ENCODE results near the gene RECK. TPM values are rescaled to one million over a fixed set of nuclear protein-coding genes. Genes with fewer than 3 reads are reported as not detected.
"Not testable (repeated sequence)": the region's sequence is repeated elsewhere in the genome, so short reads cannot be mapped to it uniquely, and the experiment has no call there.

RECK gene, protein sequence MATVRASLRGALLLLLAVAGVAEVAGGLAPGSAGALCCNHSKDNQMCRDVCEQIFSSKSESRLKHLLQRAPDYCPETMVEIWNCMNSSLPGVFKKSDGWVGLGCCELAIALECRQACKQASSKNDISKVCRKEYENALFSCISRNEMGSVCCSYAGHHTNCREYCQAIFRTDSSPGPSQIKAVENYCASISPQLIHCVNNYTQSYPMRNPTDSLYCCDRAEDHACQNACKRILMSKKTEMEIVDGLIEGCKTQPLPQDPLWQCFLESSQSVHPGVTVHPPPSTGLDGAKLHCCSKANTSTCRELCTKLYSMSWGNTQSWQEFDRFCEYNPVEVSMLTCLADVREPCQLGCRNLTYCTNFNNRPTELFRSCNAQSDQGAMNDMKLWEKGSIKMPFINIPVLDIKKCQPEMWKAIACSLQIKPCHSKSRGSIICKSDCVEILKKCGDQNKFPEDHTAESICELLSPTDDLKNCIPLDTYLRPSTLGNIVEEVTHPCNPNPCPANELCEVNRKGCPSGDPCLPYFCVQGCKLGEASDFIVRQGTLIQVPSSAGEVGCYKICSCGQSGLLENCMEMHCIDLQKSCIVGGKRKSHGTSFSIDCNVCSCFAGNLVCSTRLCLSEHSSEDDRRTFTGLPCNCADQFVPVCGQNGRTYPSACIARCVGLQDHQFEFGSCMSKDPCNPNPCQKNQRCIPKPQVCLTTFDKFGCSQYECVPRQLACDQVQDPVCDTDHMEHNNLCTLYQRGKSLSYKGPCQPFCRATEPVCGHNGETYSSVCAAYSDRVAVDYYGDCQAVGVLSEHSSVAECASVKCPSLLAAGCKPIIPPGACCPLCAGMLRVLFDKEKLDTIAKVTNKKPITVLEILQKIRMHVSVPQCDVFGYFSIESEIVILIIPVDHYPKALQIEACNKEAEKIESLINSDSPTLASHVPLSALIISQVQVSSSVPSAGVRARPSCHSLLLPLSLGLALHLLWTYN
- 113 and 127 TPM in 2 replicates for total RNA-seq (2014; rRNA removed; shearing (Covaris generic))
- polyA plus RNA-seq (2016; fragmentation: Nextera tagmentation; extraction: Ambion mirVana): 161 and 165 TPM in 2 replicates

DNA sequence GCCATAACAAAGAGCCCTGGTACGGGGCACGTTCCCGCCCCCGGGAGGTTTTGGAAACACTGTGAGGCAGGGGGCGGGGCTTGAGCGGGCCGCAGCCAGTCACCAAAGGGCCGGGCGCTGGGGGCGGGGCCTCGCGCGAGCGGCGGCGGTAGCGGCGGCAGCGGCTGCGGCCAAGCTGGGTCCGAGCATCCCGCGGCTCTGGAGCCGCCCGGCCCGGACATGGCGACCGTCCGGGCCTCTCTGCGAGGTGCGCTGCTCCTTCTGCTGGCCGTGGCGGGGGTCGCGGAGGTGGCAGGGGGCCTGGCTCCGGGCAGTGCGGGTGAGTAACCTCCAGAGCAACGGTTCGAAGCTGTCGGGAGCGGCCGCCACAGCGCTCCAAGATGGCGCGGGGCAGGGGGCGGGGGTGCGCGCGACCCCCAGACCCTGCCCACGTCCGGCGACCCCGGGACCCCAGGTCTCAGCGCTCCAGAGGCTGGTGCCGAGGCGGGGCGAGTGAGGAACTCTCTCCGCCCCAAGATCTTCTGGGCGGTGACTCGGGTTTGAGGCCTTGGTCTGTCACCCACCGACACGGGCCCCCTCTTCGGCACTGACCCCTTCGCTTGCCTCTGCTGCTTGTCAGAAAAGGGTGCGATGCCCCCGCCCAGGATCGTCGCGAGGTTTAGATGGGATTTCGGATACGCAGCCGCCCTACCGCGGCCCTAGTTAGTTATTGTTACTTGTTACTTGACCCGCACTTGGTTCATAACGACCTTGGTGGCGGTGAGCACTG is at the start of gene RECK:
TSS of gene RECK (plus strand) at position 134 of the 769 bp plus-strand sequence. CDS start at position 220, 86 bp downstream.
- DNase-seq: peak; percentile 99
- Histone ChIP-seq H3K9me2 (ENCODE audit: insufficient read depth) (no peaks in the 10 kb centered on the region), H3K4me2 (ENCODE audit: unreplicated experiment) (peak within 1 kb of the TSS; percentile 99), H3K9me3 (ENCODE audit: low read depth) (no peaks in the 10 kb centered on the region), H3K27me3 (replicated peaks; ENCODE audit: insufficient read depth) (no peaks in the 10 kb centered on the region), H3K36me3 (ENCODE audit: low read depth) (0 out of 2 replicates have a peak, but pooled peaks cover 4% of the 10 kb centered on the region), H3K9ac (peak within 1 kb of the TSS; percentile 88), H3K4me1 (ENCODE audit: insufficient read depth) (peaks cover 59% of the 10 kb centered on the region), H2AFZ (peak within 1 kb of the TSS; percentile 37), H3K79me2 (ENCODE audit: insufficient read depth) (peaks cover 55% of the 10 kb centered on the region), H4K20me1 (ENCODE audit: insufficient read depth) (no peaks in the 10 kb centered on the region), H3K4me3 (peak within 1 kb of the TSS; percentile 93), H3F3A (ENCODE audit: insufficient read depth) (peaks cover 83% of the 10 kb centered on the region), H3K27ac (peak within 1 kb of the TSS; percentile 81)
- TF ChIP-seq EZH2phosphoT487 (IDR thresholded peaks at IDR 0.05; ENCODE audit: insufficient read depth, low read depth) (no peak), EZH2 (IDR thresholded peaks at IDR 0.05; ENCODE audit: insufficient read depth, poor library complexity, severe bottlenecking) (no peak)
- in situ Hi-C loops (cut with MboI): no loop called here
- 1 to 2% methylated on average over 39 to 51 of the region's 77 CpGs for WGBS, 2 experiments (ENCODE audit: low coverage in 1 of 2, low lambda C conversion rate in 2 of 2, missing lambda C conversion rate in 2 of 2)

DNA sequence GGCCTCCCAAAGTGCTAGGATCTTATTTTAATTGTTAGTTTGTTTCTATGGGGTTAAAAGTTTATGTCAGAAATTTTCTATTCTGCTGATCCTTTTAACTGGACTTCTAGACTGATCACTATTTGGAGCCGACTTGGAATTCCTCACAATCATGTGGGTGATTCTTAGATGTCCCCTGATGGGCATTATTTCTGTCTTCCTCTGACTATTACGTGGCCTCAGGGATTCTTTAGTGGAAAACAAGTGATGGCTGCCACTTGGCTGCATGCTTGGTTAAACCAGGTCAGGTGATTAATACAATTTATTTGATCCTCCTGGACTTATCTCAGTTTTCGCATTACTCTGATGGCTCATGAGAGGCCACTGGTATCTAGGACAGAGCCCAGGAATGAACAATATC is 46.6 kb upstream of the RECK start:
- Histone ChIP-seq H3K4me1 (ENCODE audit: insufficient read depth) (peaks cover 15% of the 10 kb centered on the region; the same call in 1 of the 2 replicates), H3K4me2 (ENCODE audit: unreplicated experiment) (no peak overlapping the region), H3K9me3 (ENCODE audit: low read depth) (no peaks in the 10 kb centered on the region), H3K27me3 (replicated peaks; ENCODE audit: insufficient read depth) (no peaks in the 10 kb centered on the region), H3F3A (ENCODE audit: insufficient read depth) (peaks cover 10% of the 10 kb centered on the region; the same call in 1 of the 2 replicates), H3K36me3 (ENCODE audit: low read depth) (no peaks in the 10 kb centered on the region), H4K20me1 (ENCODE audit: insufficient read depth) (no peaks in the 10 kb centered on the region), H3K4me3 (no peak overlapping the region), H3K27ac (no peak overlapping the region), H3K9ac (no peak overlapping the region), H3K9me2 (ENCODE audit: insufficient read depth) (no peaks in the 10 kb centered on the region), H2AFZ (no peak overlapping the region), H3K79me2 (ENCODE audit: insufficient read depth) (no peaks in the 10 kb centered on the region)
- in situ Hi-C loops (cut with MboI): no loop called here
- no peak for TF ChIP-seq EZH2 (IDR thresholded peaks at IDR 0.05; ENCODE audit: insufficient read depth, poor library complexity, severe bottlenecking)
- no peak for TF ChIP-seq EZH2phosphoT487 (IDR thresholded peaks at IDR 0.05; ENCODE audit: insufficient read depth, low read depth)
- WGBS, 2 experiments (ENCODE audit: low coverage in 1 of 2, low lambda C conversion rate in 2 of 2, missing lambda C conversion rate in 2 of 2): 62 to 69% methylated on average over 3 of the region's 3 CpGs
- DNase-seq: no peak

DNA sequence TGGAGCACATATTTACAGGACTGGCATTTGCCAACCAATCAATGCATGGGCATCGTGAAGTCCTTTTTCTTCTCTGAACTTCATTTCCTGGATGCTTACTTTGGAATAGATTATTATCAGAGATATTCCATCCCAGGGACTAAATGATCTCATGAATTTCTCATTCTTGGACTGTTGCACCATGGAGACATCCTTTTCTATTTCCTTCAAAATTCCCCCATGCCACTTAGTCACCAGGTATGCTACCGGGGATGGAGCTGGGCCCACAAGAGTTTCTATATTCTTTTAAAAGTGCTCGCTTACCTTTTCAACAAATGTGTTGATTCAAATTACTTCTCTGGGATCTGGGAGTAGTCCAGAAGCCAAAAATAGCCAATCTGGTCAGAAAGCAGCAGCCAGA is 43.6 kb upstream of the RECK start:
- H3K9me3 ChIP-seq (ENCODE audit: low read depth); H3K4me3 ChIP-seq; H3K9me2 ChIP-seq (ENCODE audit: insufficient read depth); H3K9ac ChIP-seq; H3K79me2 ChIP-seq (ENCODE audit: insufficient read depth); H2AFZ ChIP-seq; H3K4me2 ChIP-seq (ENCODE audit: unreplicated experiment); in situ Hi-C loops (cut with MboI); H3K27ac ChIP-seq; H3K36me3 ChIP-seq (ENCODE audit: low read depth); H4K20me1 ChIP-seq (ENCODE audit: insufficient read depth); H3K27me3 ChIP-seq (replicated peaks; ENCODE audit: insufficient read depth): not testable (repeated sequence)
- peaks cover 39% of the 10 kb centered on the region for H3F3A ChIP-seq (ENCODE audit: insufficient read depth)
- WGBS, 2 experiments (ENCODE audit: low coverage in 1 of 2, low lambda C conversion rate in 2 of 2, missing lambda C conversion rate in 2 of 2): 88 to 89% methylated on average over 3 of the region's 3 CpGs
- peaks cover 38% of the 10 kb centered on the region for H3K4me1 ChIP-seq (ENCODE audit: insufficient read depth)
- DNase-seq: peak; percentile 56
